HG03108 (cell line): Measurements from ENCODE around the gene RAB9B.
"Not testable (repeated sequence)": the region's sequence is repeated elsewhere in the genome, so short reads cannot be mapped to it uniquely, and the experiment has no call there.

Experiments used
- ATAC-seq: cut with Tn5 transposase; IDR thresholded peaks from one replicate; pipeline ENCODE4 v1.9.1; 2021; ENCODE audit warnings: moderate library complexity; ENCODE audit not compliant: unreplicated experiment

The RAB9B gene

GRCh38 chrX:103817101-103817500 is 15.0 kb downstream of the RAB9B start:
- ATAC-seq, result not testable (repeated sequence)

DNA sequence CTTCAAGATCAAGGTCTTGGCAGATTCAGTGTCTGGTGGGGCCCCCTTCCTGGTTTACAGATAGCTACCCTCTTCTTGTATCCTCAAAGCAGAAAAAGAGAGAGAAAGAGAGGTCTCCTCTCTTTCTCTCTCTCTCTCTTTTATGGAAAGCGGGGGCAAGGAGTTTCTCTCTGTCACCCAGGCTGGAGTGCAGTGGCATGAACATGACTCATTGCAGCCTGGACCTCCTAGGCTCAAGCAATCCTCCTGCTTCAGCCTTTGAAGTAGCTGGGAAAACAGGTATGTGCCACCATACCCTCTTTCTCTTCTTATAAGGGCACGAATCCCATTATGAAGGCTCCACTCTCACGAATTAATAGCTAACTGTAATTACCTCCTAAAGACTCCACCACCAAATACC is 20.2 kb downstream of the RAB9B start:
- ATAC-seq, result no peak

DNA sequence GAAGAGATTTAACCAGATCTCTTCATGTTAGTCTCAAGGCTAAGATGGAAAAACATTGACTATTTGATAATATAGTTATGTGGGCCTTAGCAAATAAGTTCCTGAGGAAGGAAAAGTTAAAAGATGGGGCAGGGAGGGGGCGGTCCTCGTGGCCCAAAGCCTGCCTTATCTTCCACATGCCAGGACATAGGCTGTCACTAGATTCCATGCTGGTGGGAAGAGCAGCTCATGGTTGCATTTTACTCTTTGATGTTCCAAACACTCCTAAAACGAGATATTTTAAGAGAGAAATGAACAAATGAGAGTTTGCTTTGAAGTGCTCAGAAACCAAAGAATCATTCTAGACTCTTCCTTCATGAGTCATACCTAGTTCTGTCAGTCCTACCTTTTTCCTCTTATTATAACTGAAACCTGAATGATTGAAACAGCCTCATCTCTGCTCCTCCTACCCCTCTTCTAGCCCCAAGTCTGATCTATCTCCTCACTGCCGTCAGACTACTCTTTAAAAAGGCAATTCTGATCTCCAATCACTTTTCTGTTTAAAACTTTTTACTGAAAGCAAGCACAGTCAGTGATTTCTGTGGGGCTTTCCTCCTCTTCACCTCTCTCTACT is 25.1 kb downstream of the RAB9B start:
- ATAC-seq, result no peak

DNA sequence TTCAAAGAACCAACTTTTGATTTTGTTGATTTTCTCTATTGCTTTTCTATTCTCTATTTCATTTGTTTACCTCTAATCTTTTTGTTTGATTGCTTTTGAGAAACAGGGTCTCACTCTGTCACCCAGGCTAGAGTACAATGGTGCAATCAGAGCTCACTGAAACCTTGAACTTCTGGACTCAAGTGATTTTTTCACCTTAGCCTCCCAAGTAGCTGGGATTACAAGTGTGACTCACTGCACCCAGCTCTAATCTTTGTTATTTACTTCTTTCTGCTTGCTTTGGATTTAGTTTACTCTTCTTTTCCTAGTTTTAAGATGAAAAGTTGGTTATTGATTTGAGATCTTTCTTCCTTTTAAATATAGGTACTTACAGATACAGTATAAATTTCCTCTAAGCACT is 26.2 kb downstream of the RAB9B start:
- ATAC-seq, result no peak

- no peak for ATAC-seq
Measured at GRCh38 chrX:103800318-103800717, 31.7 kb downstream of the RAB9B start.

GRCh38 chrX:103797691-103798090 is 34.4 kb downstream of the RAB9B start:
- no peak for ATAC-seq

DNA sequence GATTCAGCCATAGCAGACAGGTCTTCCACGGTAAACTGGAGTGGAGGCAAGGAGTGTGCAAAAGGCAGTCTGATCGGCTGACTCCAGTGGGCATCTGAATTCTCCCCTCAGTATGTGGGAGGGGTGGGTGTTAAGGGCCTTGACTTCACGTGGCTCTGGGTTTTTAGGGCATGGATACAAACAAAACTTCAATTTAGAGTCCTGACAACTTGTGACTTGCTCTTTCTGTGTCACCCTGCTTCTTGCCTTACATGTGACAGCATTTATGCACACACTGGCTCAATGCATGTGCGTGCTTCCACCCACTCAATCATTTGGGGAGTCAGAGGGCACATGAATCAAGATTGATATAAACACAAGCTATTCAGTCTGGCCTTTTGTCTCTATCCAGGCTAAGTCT is 37.9 kb downstream of the RAB9B start:
- no peak for ATAC-seq

DNA sequence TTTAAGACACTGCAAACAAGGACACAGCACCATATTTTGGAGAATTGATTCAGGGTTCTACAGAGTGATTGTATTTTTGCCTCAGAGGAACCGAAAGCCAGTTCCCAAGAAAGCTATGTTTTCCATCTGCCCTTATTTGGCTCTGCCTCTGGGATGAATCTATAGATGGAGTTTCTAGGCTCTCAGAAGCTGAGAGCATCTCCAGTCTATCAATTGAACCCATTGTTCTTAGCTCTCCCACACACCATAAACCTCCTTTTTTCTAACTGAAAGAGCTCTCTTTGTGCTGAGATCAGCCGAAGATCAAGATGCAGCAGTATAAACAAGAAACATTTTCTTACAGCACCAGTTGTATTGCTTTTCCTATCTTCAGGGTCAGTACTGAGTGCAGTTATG is 38.5 kb downstream of the RAB9B start:
- ATAC-seq, result no peak

GRCh38 chrX:103792916-103793544 is 39.0 kb downstream of the RAB9B start:
- no peak for ATAC-seq

DNA sequence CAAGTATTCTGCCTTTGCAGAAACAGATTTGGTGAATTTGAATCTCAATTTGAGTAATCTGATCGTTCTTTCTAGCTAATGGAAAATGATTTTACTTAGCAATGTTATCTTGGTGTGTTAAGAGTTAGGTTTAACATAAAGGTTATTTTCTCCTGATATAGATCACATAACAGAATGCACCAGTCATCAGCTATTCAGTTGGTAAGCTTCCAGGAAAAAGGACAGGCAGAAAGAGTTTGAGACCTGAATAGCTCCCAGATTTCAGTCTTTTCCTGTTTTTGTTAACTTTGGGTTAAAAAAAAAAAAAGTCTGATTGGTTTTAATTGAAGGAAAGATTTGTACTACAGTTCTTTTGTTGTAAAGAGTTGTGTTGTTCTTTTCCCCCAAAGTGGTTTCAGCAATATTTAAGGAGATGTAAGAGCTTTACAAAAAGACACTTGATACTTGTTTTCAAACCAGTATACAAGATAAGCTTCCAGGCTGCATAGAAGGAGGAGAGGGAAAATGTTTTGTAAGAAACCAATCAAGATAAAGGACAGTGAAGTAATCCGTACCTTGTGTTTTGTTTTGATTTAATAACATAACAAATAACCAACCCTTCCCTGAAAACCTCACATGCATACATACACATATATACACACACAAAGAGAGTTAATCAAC is 40.1 kb downstream of the RAB9B start:
- no peak for ATAC-seq

DNA sequence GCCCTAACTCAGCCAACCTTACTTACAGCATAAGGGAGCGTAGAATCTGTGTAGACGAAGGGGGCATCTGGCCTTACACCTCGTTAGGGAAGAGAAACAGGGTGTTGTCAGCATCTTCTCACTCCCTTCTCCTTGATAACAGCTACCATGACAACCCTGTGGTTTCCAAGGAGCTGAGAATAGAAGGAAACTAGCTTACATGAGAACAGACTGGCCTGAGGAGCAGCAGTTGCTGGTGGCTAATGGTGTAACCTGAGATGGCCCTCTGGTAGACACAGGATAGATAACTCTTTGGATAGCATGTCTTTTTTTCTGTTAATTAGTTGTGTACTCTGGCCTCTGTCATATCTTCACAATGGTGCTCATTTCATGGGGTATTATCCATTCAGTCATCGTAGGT is 40.8 kb downstream of the RAB9B start:
- no peak for ATAC-seq

- no peak for ATAC-seq
Measured at GRCh38 chrX:103789004-103789403, 43.1 kb downstream of the RAB9B start.

DNA sequence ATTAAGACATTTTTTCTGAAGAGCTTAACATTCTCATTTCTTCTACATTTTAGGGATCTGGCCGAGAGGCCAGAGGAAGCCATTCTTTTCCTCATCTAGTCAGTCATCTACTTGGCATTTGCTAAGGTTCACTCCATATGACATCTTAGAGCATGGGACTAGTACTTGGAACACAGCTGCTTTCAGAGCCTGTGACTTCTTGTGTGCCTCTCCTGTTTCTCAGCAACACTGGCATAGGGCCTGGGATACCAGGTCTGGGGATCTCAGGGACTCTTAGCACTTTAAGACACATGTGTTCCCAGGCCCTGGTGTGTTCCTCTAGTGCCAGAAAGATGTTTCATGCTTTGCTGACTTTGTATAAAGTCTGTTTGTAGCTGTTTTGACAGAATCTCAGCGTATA is 48.1 kb downstream of the RAB9B start:
- no peak for ATAC-seq

- no peak for ATAC-seq
Measured at GRCh38 chrX:103783196-103783595, 48.9 kb downstream of the RAB9B start.

DNA sequence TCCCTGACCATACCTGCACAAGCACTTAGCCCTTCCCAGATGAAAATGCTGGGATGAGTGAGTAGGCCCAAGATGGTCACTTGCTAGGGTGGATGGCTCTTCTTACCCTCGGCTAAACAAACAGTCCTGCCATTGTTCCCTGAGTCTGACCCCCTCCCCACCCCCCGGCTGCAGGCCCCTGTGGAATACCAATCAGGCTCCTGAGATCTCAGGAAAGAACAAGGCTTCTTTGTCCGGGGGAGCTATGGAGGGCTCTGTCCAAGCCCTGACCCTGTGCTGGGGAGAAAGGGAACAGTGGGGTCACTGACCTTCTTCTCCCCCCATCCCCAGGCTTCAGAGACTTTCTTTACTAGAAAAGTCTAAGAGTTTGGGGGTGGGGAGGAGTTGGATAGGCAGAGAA is 49.4 kb downstream of the RAB9B start:
- ATAC-seq, result no peak

GRCh38 chrX:103781706-103782105 is 50.4 kb downstream of the RAB9B start:
- no peak for ATAC-seq

DNA sequence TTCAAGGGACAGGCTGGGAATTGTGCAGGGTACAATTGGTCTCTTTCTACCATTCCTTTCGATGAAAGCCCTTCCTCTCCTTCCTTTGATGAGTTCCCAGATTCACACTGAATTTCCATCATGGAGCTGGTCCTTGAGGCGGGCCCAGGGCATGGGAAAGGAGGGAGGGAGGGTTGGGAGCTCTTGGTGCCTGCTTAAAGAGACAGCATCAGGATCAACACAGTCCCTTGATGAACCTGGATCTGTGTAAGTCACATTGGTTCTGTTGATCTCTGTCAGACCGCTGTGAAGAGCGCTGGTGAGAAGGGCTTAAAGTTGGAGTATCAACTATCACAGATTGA is 51.0 kb downstream of the RAB9B start:
- no peak for ATAC-seq

GRCh38 chrX:103780336-103781061 is 51.6 kb downstream of the RAB9B start:
- ATAC-seq, result no peak

DNA sequence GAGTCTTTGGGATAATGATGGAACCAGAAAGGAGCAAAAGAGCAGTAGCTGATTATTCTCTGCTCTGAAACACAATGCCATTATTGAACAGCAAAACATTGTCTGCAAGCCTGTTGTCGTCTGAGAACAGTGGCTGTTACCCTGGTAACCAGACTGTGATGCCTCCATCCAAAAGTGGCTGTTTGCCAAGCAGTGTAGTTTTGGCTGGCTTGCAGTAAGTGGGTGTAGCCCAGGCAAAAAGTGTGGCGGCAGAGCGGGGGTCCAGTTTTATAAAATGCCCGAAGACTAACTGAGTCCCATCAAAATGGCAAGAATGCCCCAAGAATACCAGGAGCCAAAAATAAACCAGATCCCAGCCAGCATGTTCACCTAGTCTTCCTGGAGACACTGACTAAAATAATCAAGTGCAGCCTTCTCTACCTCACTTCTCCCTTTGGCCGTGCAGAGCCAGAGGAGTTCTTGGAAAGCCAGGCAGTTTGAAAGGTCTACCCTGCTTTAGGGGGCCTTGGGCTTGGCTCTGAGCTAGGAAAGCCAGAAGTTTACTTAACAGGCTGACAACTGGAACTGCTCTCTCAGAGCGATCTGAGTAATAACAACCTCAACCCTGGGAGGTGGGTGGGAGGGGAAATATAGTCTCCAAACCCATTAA is 52.8 kb downstream of the RAB9B start:
- no peak for ATAC-seq

DNA sequence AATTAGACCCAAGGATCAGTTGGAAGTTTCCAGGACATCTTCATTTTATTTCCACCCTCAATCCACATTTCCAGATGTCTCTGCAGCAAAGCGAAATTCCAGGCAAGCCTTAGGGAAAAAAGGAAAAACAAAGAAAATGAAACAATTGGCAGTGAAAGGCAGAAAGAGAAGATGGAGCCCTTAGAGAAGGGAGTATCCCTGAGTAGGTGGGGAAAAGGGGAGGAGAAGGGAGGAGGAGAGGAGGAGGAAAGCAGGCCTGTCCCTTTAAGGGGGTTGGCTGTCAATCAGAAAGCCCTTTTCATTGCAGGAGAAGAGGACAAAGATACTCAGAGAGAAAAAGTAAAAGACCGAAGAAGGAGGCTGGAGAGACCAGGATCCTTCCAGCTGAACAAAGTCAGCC is 55.5 kb downstream of the RAB9B start, which contains the start of gene PLP1:
PLP1 (plus strand) TSS at position 295 of the 400 bp plus-strand sequence. CDS start 156 bp downstream, outside the sequence.
- no peak for ATAC-seq

DNA sequence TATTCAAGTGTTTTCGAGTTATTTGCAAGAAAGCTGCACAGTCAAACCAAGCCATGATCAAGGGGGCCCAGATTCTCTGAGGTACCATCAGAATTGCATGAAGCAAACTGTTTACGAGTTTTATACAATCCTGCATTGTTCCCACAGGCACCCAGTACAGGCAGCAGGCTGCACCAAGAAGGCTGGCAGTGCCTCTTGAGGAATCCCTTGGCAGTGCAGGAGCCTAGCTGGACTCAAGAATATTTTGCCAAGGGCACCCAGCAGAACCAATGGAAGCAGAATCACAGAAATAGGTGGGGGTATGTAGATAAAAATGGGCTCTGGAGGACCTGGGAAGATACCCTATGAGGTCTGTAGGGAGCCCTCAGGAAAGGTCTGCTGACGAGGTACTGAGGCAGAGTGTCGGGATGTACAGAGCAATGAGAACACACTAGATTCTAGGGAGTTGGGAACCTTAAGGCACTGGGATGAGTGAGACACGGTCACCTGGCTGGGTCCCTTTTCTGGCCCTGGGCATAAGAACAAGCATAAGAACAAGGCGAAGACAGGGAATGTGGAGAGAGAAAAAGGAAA is 57.9 kb downstream of the RAB9B start:
- no peak for ATAC-seq
